OCI-LY3 (cell line): ENCODE measurements around the gene NDUFS6.

Source experiments
- H2AFZ ChIP-seq: fragments of 200-600, 300-600 bp; shearing (Covaris generic); 2 replicates; pipeline ENCODE4 v1.6.0; 2014; ENCODE audit warnings: antibody characterized with exemption, low read depth, low read length
- H3K27ac ChIP-seq: fragments of 200-600, 300-600 bp; sonication (generic); 2 replicates; pipeline ENCODE4 v1.5.1; 2014; ENCODE audit warnings: mild to moderate bottlenecking, low read length, moderate library complexity, mixed read lengths
- H3K27me3 ChIP-seq: fragments of 200-600, 300-600 bp; sonication (generic); 2 replicates; pipeline ENCODE4 v1.6.1; 2014; ENCODE audit warnings: low read depth, low read length, mixed read lengths
- H3K36me3 ChIP-seq: fragments of 200-600, 300-600 bp; sonication (generic); replicated peaks from 2 replicates; pipeline ENCODE3; 2014; ENCODE audit warnings: low read depth, low read length, mixed read lengths
- H3K4me1 ChIP-seq: fragments of 300-600, 200-600 bp; sonication (generic); 2 replicates; pipeline ENCODE4 v1.6.1; 2014; ENCODE audit warnings: low read length, mixed read lengths
- H3K4me2 ChIP-seq: fragments of 200-600, 300-600 bp; sonication (generic); 2 replicates; pipeline ENCODE4 v1.6.1; 2014; ENCODE audit warnings: low read length, mixed read lengths
- H3K4me3 ChIP-seq: fragments of 300-600, 200-600 bp; sonication (generic); 2 replicates; pipeline ENCODE4 v1.5.1; 2014; ENCODE audit warnings: antibody characterized with exemption, mild to moderate bottlenecking, low read length, moderate library complexity
- H3K79me2 ChIP-seq: fragments of 300-600, 200-600 bp; shearing (Covaris generic); 2 replicates; pipeline ENCODE4 v1.6.1; 2014; ENCODE audit warnings: mild to moderate bottlenecking, low read length, mixed read lengths
- H3K9ac ChIP-seq: fragments of 300-600, 200-600 bp; shearing (Covaris generic); 2 replicates; pipeline ENCODE4 v1.6.0; 2014; ENCODE audit warnings: mild to moderate bottlenecking, low read length, moderate library complexity
- H3K9me3 ChIP-seq: fragments of 200-600, 300-600 bp; shearing (Covaris generic); 2 replicates; pipeline ENCODE4 v1.6.1; 2014; ENCODE audit warnings: low read length, mixed read lengths; ENCODE audit not compliant: insufficient read depth
- H4K20me1 ChIP-seq: fragments of 200-600, 300-600 bp; sonication (generic); 2 replicates; pipeline ENCODE4 v1.6.1; 2016; ENCODE audit warnings: low read length, mixed read lengths; ENCODE audit not compliant: insufficient read depth
- EZH2phosphoT487 ChIP-seq: fragments of 200-600 bp; shearing (Covaris generic); IDR thresholded peaks from 2 replicates; pipeline ENCODE4 v1.6.1; 2018; ENCODE audit warnings: antibody characterized with exemption, mixed run types, low read depth
- TF ChIP-seq, protein P1 (sequence below): fragments of 200-600, 300-600 bp; sonication (generic); IDR thresholded peaks from 2 replicates; pipeline ENCODE4 v1.5.1; 2014; ENCODE audit warnings: antibody characterized with exemption, low read length, low read depth

NDUFS6 gene

DNA sequence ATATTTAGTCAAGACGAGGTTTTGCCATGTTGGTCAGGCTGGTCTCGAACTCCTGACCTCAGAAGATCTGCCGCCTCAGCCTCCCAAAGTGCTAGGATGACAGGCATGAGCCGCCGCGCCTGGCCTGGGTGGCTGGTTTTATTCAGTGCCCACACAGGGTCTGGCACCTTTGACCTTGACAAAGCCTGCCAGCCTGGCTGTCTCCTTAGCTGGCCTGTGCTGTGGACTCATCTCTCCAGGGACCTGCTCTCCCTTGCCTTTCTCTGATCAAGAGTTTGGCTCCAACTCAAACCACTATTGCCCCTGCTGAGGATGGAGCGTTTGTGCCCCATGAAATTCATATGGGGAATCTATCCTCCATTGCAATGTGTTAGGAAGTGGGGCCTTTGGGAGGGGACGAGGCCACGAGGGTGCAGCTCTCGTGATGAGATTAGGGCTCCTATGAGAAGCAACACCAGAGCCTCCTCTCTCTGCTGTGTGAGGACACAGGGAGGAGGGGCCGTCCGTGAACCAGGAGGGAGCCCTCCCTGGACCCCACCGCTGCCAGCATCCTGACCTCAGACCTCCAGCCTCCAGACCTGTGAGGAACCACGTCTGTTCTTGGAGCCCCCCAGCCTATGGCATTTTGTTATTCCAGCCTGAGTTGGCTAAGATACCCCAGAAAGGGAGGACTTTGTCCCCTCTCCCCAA, 46.5 kb upstream of the NDUFS6 start:
- no peaks in the 10 kb centered on the region for H3K36me3 ChIP-seq
- TF ChIP-seq EZH2phosphoT487, result no peak
- TF ChIP-seq, protein P1, sequence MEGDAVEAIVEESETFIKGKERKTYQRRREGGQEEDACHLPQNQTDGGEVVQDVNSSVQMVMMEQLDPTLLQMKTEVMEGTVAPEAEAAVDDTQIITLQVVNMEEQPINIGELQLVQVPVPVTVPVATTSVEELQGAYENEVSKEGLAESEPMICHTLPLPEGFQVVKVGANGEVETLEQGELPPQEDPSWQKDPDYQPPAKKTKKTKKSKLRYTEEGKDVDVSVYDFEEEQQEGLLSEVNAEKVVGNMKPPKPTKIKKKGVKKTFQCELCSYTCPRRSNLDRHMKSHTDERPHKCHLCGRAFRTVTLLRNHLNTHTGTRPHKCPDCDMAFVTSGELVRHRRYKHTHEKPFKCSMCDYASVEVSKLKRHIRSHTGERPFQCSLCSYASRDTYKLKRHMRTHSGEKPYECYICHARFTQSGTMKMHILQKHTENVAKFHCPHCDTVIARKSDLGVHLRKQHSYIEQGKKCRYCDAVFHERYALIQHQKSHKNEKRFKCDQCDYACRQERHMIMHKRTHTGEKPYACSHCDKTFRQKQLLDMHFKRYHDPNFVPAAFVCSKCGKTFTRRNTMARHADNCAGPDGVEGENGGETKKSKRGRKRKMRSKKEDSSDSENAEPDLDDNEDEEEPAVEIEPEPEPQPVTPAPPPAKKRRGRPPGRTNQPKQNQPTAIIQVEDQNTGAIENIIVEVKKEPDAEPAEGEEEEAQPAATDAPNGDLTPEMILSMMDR, result no peak
- no peaks in the 10 kb centered on the region for H3K27me3 ChIP-seq
- H3K27ac ChIP-seq, result no peak overlapping the region
- H3K4me1 ChIP-seq, result no peaks in the 10 kb centered on the region
- no peak overlapping the region for H2AFZ ChIP-seq
- H4K20me1 ChIP-seq, result no peaks in the 10 kb centered on the region
- no peaks in the 10 kb centered on the region for H3K79me2 ChIP-seq
- no peak overlapping the region for H3K9ac ChIP-seq
- H3K9me3 ChIP-seq, result no peaks in the 10 kb centered on the region
- no peak overlapping the region for H3K4me3 ChIP-seq
- H3K4me2 ChIP-seq, result no peak overlapping the region

DNA sequence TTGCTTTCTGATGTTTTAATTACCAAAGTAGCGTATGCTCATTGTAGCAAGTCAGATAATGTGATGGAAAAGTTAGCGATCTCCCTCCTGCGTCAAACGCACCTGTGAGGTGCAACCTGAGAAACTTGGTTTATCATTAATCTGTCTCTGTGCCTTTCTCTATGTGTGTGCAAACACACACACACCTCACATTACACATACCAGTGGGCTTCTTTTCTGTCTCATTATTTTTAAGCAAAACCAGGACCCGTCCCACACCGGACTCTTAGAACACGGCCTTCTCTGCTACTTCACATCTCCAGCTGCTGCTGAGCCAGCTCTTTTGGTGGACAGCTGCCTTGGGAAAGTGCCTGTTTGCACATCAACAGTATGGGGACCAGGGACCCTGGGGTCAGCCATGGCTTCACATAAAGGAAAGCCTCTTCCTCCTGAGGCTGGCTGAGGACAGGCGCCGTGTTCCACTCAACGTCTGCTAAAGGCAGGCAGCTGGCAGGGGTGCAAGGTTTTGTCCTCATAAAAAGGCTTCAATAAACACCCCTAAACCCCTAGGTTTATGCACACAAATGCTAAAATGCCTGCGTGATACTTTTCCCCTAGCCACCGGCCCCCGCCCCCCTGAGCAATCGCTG, 45.8 kb upstream of the NDUFS6 start:
- Histone ChIP-seq H3K9ac (no peak overlapping the region), H3K4me1 (no peaks in the 10 kb centered on the region), H3K27ac (no peak overlapping the region), H3K4me2 (no peak overlapping the region), H3K27me3 (no peaks in the 10 kb centered on the region), H3K36me3 (no peaks in the 10 kb centered on the region), H3K9me3 (no peaks in the 10 kb centered on the region), H3K79me2 (no peaks in the 10 kb centered on the region), H4K20me1 (no peaks in the 10 kb centered on the region), H3K4me3 (no peak overlapping the region), H2AFZ (no peak overlapping the region)
- TF ChIP-seq EZH2phosphoT487, result no peak
- TF ChIP-seq, protein P1, result no peak

DNA sequence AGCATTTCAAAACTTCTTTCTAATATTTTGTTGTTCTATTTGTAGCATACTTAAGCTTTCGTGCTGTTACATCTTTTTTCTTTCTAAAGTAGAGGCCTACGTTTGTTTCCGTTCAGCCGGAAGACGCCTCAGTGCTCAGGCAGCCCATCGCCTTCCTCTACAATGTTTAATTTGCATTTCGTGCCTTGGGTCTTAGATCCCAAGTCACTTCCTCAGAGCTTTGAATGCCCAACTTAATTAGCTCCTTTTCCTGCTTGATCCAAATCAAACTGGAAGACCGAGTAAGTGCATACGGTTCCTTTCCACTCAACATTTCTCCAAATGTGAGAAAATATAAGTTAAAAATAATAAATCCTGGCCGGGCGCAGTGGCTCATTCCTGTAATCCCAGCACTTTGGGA, 44.7 kb upstream of the NDUFS6 start:
- Histone ChIP-seq H2AFZ (no peak overlapping the region), H3K9ac (no peak overlapping the region), H3K27me3 (no peaks in the 10 kb centered on the region), H3K36me3 (no peaks in the 10 kb centered on the region), H3K79me2 (no peaks in the 10 kb centered on the region), H3K4me1 (no peaks in the 10 kb centered on the region), H4K20me1 (no peaks in the 10 kb centered on the region), H3K4me2 (no peak overlapping the region), H3K27ac (no peak overlapping the region), H3K4me3 (no peak overlapping the region), H3K9me3 (no peaks in the 10 kb centered on the region)
- no peak for TF ChIP-seq EZH2phosphoT487
- TF ChIP-seq, protein P1, result no peak

DNA sequence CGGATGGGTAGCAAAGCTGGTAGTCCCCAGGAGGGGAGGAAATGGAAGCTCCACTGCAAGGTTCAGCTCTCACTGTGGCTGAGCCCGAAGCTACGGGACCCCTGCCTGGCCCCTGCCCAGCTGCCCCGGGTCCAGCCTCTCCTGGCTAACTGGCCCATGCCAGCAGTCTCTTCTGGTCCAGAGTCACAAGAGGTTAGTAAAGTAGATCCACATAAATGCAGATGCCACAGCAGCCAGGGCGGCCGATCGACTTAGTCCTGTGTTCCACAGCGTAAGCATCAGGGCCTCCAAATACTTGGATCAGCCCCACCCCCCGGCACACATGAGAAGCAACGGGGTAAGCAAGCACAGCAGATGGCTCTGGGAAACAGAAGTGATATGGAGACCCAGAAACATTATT, 43.7 kb upstream of the NDUFS6 start:
- H2AFZ ChIP-seq, result no peak overlapping the region
- H3K4me1 ChIP-seq, result no peaks in the 10 kb centered on the region
- H3K4me3 ChIP-seq, result no peak overlapping the region
- no peaks in the 10 kb centered on the region for H4K20me1 ChIP-seq
- H3K36me3 ChIP-seq, result no peaks in the 10 kb centered on the region
- H3K79me2 ChIP-seq, result no peaks in the 10 kb centered on the region
- H3K4me2 ChIP-seq, result no peak overlapping the region
- H3K9me3 ChIP-seq, result no peaks in the 10 kb centered on the region
- H3K27me3 ChIP-seq, result no peaks in the 10 kb centered on the region
- H3K9ac ChIP-seq, result no peak overlapping the region
- TF ChIP-seq, protein P1, result no peak
- no peak for TF ChIP-seq EZH2phosphoT487
- H3K27ac ChIP-seq, result no peak overlapping the region
